HepG2 (cell line): ENCODE measurements around the gene PAQR6. TPM values are rescaled to one million over a fixed set of nuclear protein-coding genes. Genes with fewer than 3 reads are reported as not detected.

Experiments
- ATAC-seq: fragments of 200-7000 bp; cut with Tn5 transposase; 3 replicates; pipeline ENCODE4 v1.9.1; 2020; ENCODE audit warnings: mild to moderate bottlenecking, moderate library complexity
- BruUV-seq: library from RNA; stranded (reverse); fragments of 400-500 nt; replicated peaks from 2 replicates; lab custom pipeline; 2021; lab: Mats Ljungman, UMichigan
- CTCF ChIA-PET: fragments of 300-600 bp; formaldehyde crosslinking; extraction: SDS; loops from one replicate; lab custom pipeline; 2021; ENCODE audit warnings: low total read pairs, inconsistent platforms, low intra/inter-chr PET ratio; lab: Yijun Ruan, JAX
- POLR2A ChIA-PET: fragments of 350-600 bp; sonication (Branson Sonifier 250); formaldehyde crosslinking; loops from one replicate; lab custom pipeline; 2020; ENCODE audit warnings: antibody characterized with exemption, inconsistent platforms; lab: Yijun Ruan, JAX
- DNase-seq: peaks from one replicate; pipeline ENCODE4 v3.0.0-alpha.2; 2015; ENCODE audit warnings: low spot score
- FAIRE-seq: peaks from 3 replicates; lab custom pipeline; 2011; peaks lifted over from hg19 to GRCh38; lab: Jason Lieb, UNC
- H2AFZ ChIP-seq: one replicate; pipeline ENCODE4 v1.6.1; 2011; ENCODE audit warnings: low read length, inconsistent platforms
- H3K27ac ChIP-seq: fragments of 300-600 bp; 3 replicates; pipeline ENCODE4 v1.8.0; 2011; ENCODE audit warnings: mixed run types, mild to moderate bottlenecking, mixed read lengths, low read length, inconsistent platforms; ENCODE audit not compliant: insufficient read depth; ENCODE audit errors: extremely low read length
- H3K27me3 ChIP-seq, 2 experiments: fragments of 200-600 bp in 1 of 2; 2 replicates in 1 of 2; 3 replicates in 1 of 2; pipeline versions ENCODE4 v1.6.0 to v1.8.0; 2011; ENCODE audit warnings: low read length in 2 of 2, mild to moderate bottlenecking in 2 of 2, moderate library complexity in 2 of 2, inconsistent platforms in 1 of 2; ENCODE audit not compliant: insufficient read depth in 2 of 2, control insufficient read depth in 1 of 2
- H3K36me3 ChIP-seq, 2 experiments: fragments of 200-600 bp in 1 of 2; replicated peaks in 1 of 2; 2 replicates in 1 of 2; 3 replicates in 1 of 2; pipeline versions ENCODE4 v1.5.1 to v1.8.0; 2011; ENCODE audit warnings: low read length in 2 of 2, inconsistent platforms in 1 of 2; ENCODE audit not compliant: insufficient read depth in 2 of 2, control insufficient read depth in 1 of 2
- H3K4me1 ChIP-seq: 2 replicates; pipeline ENCODE4 v1.5.1; 2012; ENCODE audit warnings: low read length, inconsistent platforms; ENCODE audit not compliant: insufficient read depth
- H3K4me2 ChIP-seq: 2 replicates; pipeline ENCODE4 v1.6.0; 2011; ENCODE audit warnings: low read depth, low read length, inconsistent platforms
- H3K4me3 ChIP-seq, 3 experiments: fragments of 200-600 bp in 1 of 3; sonication (generic), shearing (Covaris generic) in 1 of 3; replicated peaks in 1 of 3; 2 replicates each; pipeline ENCODE4 v1.5.1; 2011 to 2016; ENCODE audit warnings: low read length in 3 of 3, inconsistent platforms in 2 of 3, low read depth in 2 of 3, mild to moderate bottlenecking in 2 of 3, control low read depth in 1 of 3, mixed read lengths in 1 of 3; ENCODE audit not compliant: insufficient read depth in 1 of 3
- H3K79me2 ChIP-seq: one replicate; pipeline ENCODE4 v1.6.1; 2011; ENCODE audit warnings: low read length, inconsistent platforms; ENCODE audit not compliant: insufficient read depth
- H3K9ac ChIP-seq: 2 replicates; pipeline ENCODE4 v1.6.0; 2011; ENCODE audit warnings: mild to moderate bottlenecking, low read depth, low read length, inconsistent platforms; ENCODE audit not compliant: insufficient read depth
- H3K9me3 ChIP-seq: 2 replicates; pipeline ENCODE4 v1.5.1; 2012; ENCODE audit warnings: mild to moderate bottlenecking, low read length
- H4K20me1 ChIP-seq: 2 replicates; pipeline ENCODE4 v1.6.0; 2011; ENCODE audit warnings: inconsistent platforms, mild to moderate bottlenecking, low read length, moderate library complexity; ENCODE audit not compliant: insufficient read depth
- HNRNPK ChIP-seq: fragments of 200-400 bp; formaldehyde crosslinking; IDR thresholded peaks from 2 replicates; pipeline ENCODE4 v1.6.1; 2018; ENCODE audit warnings: low read length, low read depth, moderate library complexity, mild to moderate bottlenecking; ENCODE audit not compliant: poor library complexity, severe bottlenecking
- HOMEZ ChIP-seq: IDR thresholded peaks from 2 replicates; pipeline ENCODE4 v1.6.1; 2016; ENCODE audit warnings: low read depth
- KLF6 ChIP-seq: IDR thresholded peaks from 2 replicates; pipeline ENCODE4 v1.8.0; 2016; ENCODE audit warnings: missing biosample characterization, missing genetic modification reagents
- MYC ChIP-seq: sonication (generic); formaldehyde crosslinking; IDR thresholded peaks from 2 replicates; pipeline ENCODE4 v1.9.0; 2021; ENCODE audit warnings: missing genetic modification reagents, borderline replicate concordance
- NFKB2 ChIP-seq: sonication (generic); formaldehyde crosslinking; IDR thresholded peaks from 2 replicates; pipeline ENCODE4 v1.4.0; 2020; ENCODE audit warnings: missing genetic modification reagents, borderline replicate concordance
- SNAPC2 ChIP-seq: sonication (generic); formaldehyde crosslinking; IDR thresholded peaks from 2 replicates; pipeline ENCODE4 v1.8.1; 2022; ENCODE audit warnings: mild to moderate bottlenecking, missing genetic modification reagents
- ZNF180 ChIP-seq: sonication (generic); formaldehyde crosslinking; IDR thresholded peaks from 2 replicates; pipeline ENCODE4 v1.4.0; 2020; ENCODE audit warnings: low read depth, missing genetic modification reagents, borderline replicate concordance
- ZNF205 ChIP-seq: IDR thresholded peaks from 2 replicates; pipeline ENCODE4 v1.6.1; 2018; ENCODE audit warnings: missing biosample characterization, missing genetic modification reagents
- ZNF672 ChIP-seq: sonication (generic); formaldehyde crosslinking; IDR thresholded peaks from 2 replicates; pipeline ENCODE4 v1.8.1; 2022; ENCODE audit warnings: missing genetic modification reagents
- ZNF776 ChIP-seq: sonication (generic); formaldehyde crosslinking; IDR thresholded peaks from 2 replicates; pipeline ENCODE4 v1.4.0; 2020; ENCODE audit warnings: mild to moderate bottlenecking, missing genetic modification reagents
- WGBS: methylation state at CpG from one replicate; pipeline ENCODE4 v1.1.6; 2017; ENCODE audit warnings: low lambda C conversion rate; 5-methylcytosine and 5-hydroxymethylcytosine counted together
- in situ Hi-C: cut with HindIII; loops from 2 replicates; pipeline ENCODE4 v1.10.0; 2017; ENCODE audit warnings: low pct_unique_long_range_greater_than_20kb; ENCODE audit not compliant: extremely low pct_ligation_motif_present
- intact Hi-C: fragments of 100-400 bp; cut with micrococcal nuclease; formaldehyde crosslinking; loops from one replicate; pipeline ENCODE4 v1.10.0; 2022; ENCODE audit not compliant: unreplicated experiment
- polyA plus RNA-seq, 8 experiments: library from polyadenylated mRNA; depleted of rRNA in 3 of 8; stranded (reverse) in 7 of 8; unstranded in 1 of 8; fragments of >200 nt; fragmentation: Illumina TruSeq in 4 of 8; extraction: Trizol in 4 of 8; gene quantifications; 2 replicates each; pipeline versions ENCODE4 v1.2.1 to v1.2.3, GENCODE V29; 2011 to 2016; ENCODE audit warnings: low read depth in 4 of 8, missing spikeins in 1 of 8, mixed read lengths in 1 of 8; ENCODE audit not compliant: insufficient read depth in 1 of 8
- total RNA-seq, 5 experiments: library from RNA; depleted of rRNA; stranded (reverse); fragments of >200 nt; fragmentation: Illumina TruSeq; extraction: Trizol; gene quantifications; 2 replicates each; pipeline ENCODE4 v1.2.3, GENCODE V29; 2016; ENCODE audit warnings: low read depth in 1 of 5
- TF ChIP-seq, protein P1 (sequence below): sonication (generic); formaldehyde crosslinking; conservative IDR thresholded peaks from 2 replicates; pipeline ENCODE4 v1.4.0; 2020; ENCODE audit warnings: missing genetic modification reagents
- TF ChIP-seq, protein P2 (sequence below): IDR thresholded peaks from 2 replicates; pipeline ENCODE4 v1.6.1; 2012; ENCODE audit warnings: low read depth, low read length, improper control_type of control experiment

PAQR6 gene
- total and polyA plus RNA-seq, 2 of the 13 experiments (the other 11 are each of a cell fraction or from before 2014, with no cell fraction given) = 0.82 to 1.4 TPM

DNA sequence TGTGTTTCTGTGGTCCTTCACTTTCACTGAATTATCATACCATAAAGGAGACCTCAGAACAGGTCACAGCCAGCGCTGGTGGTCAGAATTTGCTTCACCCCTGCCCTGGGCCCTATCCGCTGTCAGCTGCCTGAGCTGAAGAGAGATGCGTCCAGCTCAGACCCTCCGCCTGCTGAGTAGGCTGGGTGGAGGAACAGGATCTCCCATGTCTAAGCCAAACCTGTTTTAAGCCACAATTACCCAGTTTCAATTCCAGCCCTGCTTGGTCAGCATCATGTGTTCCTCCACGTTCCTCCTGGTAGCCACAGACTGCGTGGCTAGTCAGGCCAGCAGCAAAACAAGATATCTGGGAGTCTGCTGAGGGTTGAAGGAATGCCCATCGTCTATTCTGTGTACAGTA, 19.4 kb downstream of the PAQR6 start:
- Histone ChIP-seq H3K27ac (no peak overlapping the region), H3K36me3 (peaks cover 10 to 40% of the 10 kb centered on the region in 2 experiments), H2AFZ (no peak overlapping the region), H3K79me2 (no peaks in the 10 kb centered on the region), H3K4me1 (peaks cover 17% of the 10 kb centered on the region)
- CTCF ChIA-PET = no interaction called here
- in situ Hi-C loops = loop anchor here (5.0 kb wide), 1 partner anchor 86 kb away; no protein-coding TSS in a partner anchor
- intact Hi-C loops = no loop called here
- no peak for FAIRE-seq
- BruUV-seq = no TSS peak
- POLR2A ChIA-PET = interaction anchor here (1.7 kb wide), 1 partner anchor 16 kb away, joined by 4 read pairs; the partner anchor contains the start of gene PMF1
- TF ChIP-seq KLF6 (CRISPR knock-in tag) = no peak
- no peak for TF ChIP-seq NFKB2 (CRISPR knock-in tag)
- TF ChIP-seq ZNF180 (CRISPR knock-in tag) = no peak
- no peak for TF ChIP-seq ZNF672 (CRISPR knock-in tag)
- TF ChIP-seq HNRNPK = no peak
- TF ChIP-seq ZNF205 (CRISPR knock-in tag) = no peak
- TF ChIP-seq ZNF776 (CRISPR knock-in tag) = no peak
- TF ChIP-seq MYC (CRISPR knock-in tag) = no peak
- no peak for TF ChIP-seq SNAPC2
- no peak for TF ChIP-seq HOMEZ
- TF ChIP-seq, protein P1, sequence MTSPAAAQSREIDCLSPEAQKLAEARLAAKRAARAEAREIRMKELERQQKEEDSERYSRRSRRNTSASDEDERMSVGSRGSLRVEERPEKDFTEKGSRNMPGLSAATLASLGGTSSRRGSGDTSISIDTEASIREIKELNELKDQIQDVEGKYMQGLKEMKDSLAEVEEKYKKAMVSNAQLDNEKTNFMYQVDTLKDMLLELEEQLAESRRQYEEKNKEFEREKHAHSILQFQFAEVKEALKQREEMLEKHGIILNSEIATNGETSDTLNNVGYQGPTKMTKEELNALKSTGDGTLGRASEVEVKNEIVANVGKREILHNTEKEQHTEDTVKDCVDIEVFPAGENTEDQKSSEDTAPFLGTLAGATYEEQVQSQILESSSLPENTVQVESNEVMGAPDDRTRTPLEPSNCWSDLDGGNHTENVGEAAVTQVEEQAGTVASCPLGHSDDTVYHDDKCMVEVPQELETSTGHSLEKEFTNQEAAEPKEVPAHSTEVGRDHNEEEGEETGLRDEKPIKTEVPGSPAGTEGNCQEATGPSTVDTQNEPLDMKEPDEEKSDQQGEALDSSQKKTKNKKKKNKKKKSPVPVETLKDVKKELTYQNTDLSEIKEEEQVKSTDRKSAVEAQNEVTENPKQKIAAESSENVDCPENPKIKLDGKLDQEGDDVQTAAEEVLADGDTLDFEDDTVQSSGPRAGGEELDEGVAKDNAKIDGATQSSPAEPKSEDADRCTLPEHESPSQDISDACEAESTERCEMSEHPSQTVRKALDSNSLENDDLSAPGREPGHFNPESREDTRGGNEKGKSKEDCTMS = no peak
- TF ChIP-seq, protein P2, sequence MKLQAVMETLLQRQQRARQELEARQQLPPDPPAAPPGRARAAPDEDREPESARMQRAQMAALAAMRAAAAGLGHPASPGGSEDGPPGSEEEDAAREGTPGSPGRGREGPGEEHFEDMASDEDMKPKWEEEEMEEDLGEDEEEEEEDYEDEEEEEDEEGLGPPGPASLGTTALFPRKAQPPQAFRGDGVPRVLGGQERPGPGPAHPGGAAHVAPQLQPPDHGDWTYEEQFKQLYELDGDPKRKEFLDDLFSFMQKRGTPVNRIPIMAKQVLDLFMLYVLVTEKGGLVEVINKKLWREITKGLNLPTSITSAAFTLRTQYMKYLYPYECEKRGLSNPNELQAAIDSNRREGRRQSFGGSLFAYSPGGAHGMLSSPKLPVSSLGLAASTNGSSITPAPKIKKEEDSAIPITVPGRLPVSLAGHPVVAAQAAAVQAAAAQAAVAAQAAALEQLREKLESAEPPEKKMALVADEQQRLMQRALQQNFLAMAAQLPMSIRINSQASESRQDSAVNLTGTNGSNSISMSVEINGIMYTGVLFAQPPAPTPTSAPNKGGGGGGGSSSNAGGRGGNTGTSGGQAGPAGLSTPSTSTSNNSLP = no peak
- TF ChIP-seq, all 625 proteins: peak for 0
- Histone ChIP-seq H4K20me1 (no peaks in the 10 kb centered on the region), H3K9me3 (no peaks in the 10 kb centered on the region), H3K9ac (no peak overlapping the region), H3K27me3 (no peaks in the 10 kb centered on the region), H3K4me2 (no peak overlapping the region), H3K4me3 (no peak overlapping the region)
- no peak for ATAC-seq
- WGBS = 77% methylated on average over 7 of the region's 7 CpGs
- DNase-seq = no peak
